ENCODE measurements around the gene B3GALT4.

The B3GALT4 gene

GRCh38 chr6:33251395-33252012, 25.4 kb upstream of the B3GALT4 start:
- H2AFZ ChIP-seq (ENCODE audit: low read length): no peak overlapping the region
- no peaks in the 10 kb centered on the region for H3K27me3 ChIP-seq (replicated peaks; ENCODE audit: insufficient read depth, low read length)
- no peak overlapping the region for H3K9ac ChIP-seq (ENCODE audit: low read length)
- H3K79me2 ChIP-seq (ENCODE audit: low read length): peaks cover 12% of the 10 kb centered on the region
- H3K36me3 ChIP-seq (replicated peaks; ENCODE audit: insufficient read depth, low read length): no peaks in the 10 kb centered on the region
- H3K27ac ChIP-seq (ENCODE audit: low read length): no peak overlapping the region
- no peaks in the 10 kb centered on the region for H3K9me2 ChIP-seq (replicated peaks; ENCODE audit: insufficient read depth, low read length)
- no peak for DNase-seq
- TF ChIP-seq CTCF (IDR thresholded peaks at IDR 0.05; ENCODE audit: low read length) (no peak; the same call in 1 of the 2 replicates), EZH2 (optimal IDR thresholded peaks at IDR 0.05; ENCODE audit: low read depth, low read length) (no peak), EZH2phosphoT487 (IDR thresholded peaks at IDR 0.05; ENCODE audit: low read length) (no peak)
- H4K20me1 ChIP-seq (ENCODE audit: insufficient read depth, low read length): no peaks in the 10 kb centered on the region
- no peaks in the 10 kb centered on the region for H3K9me3 ChIP-seq (replicated peaks; ENCODE audit: insufficient read depth, low read length)
- H3K4me1 ChIP-seq (ENCODE audit: low read length): peaks cover 10% of the 10 kb centered on the region
- H3K4me3 ChIP-seq (ENCODE audit: low read length): no peak overlapping the region
- no peak overlapping the region for H3K4me2 ChIP-seq (ENCODE audit: low read depth, low read length)
- H3F3A ChIP-seq (ENCODE audit: insufficient read depth, low read length): peaks cover 6% of the 10 kb centered on the region

GRCh38 chr6:33252759-33253158, 24.2 kb upstream of the B3GALT4 start:
- Histone ChIP-seq H3K4me2 (ENCODE audit: low read depth, low read length) (no peak overlapping the region), H3K4me3 (ENCODE audit: low read length) (no peak overlapping the region), H4K20me1 (ENCODE audit: insufficient read depth, low read length) (no peaks in the 10 kb centered on the region), H2AFZ (ENCODE audit: low read length) (no peak overlapping the region), H3K36me3 (replicated peaks; ENCODE audit: insufficient read depth, low read length) (no peaks in the 10 kb centered on the region), H3K79me2 (ENCODE audit: low read length) (peaks cover 12% of the 10 kb centered on the region), H3K9me2 (replicated peaks; ENCODE audit: insufficient read depth, low read length) (no peaks in the 10 kb centered on the region), H3K27me3 (replicated peaks; ENCODE audit: insufficient read depth, low read length) (no peaks in the 10 kb centered on the region), H3K9me3 (replicated peaks; ENCODE audit: insufficient read depth, low read length) (no peaks in the 10 kb centered on the region), H3F3A (ENCODE audit: insufficient read depth, low read length) (peaks cover 6% of the 10 kb centered on the region), H3K4me1 (ENCODE audit: low read length) (peaks cover 10% of the 10 kb centered on the region), H3K27ac (ENCODE audit: low read length) (no peak overlapping the region), H3K9ac (ENCODE audit: low read length) (no peak overlapping the region)
- TF ChIP-seq EZH2phosphoT487 (IDR thresholded peaks at IDR 0.05; ENCODE audit: low read length) (no peak), EZH2 (optimal IDR thresholded peaks at IDR 0.05; ENCODE audit: low read depth, low read length) (no peak), CTCF (IDR thresholded peaks at IDR 0.05; ENCODE audit: low read length) (no peak)
- DNase-seq: no peak

- H3K27ac ChIP-seq (ENCODE audit: low read length): no peak overlapping the region
- no peaks in the 10 kb centered on the region for H3K27me3 ChIP-seq (replicated peaks; ENCODE audit: insufficient read depth, low read length)
- no peak overlapping the region for H3K4me3 ChIP-seq (ENCODE audit: low read length)
- H3K36me3 ChIP-seq (replicated peaks; ENCODE audit: insufficient read depth, low read length): no peaks in the 10 kb centered on the region
- H3F3A ChIP-seq (ENCODE audit: insufficient read depth, low read length): no peaks in the 10 kb centered on the region; the same call in 1 of the 2 replicates
- H4K20me1 ChIP-seq (ENCODE audit: insufficient read depth, low read length): no peaks in the 10 kb centered on the region
- peaks cover 12% of the 10 kb centered on the region for H3K79me2 ChIP-seq (ENCODE audit: low read length)
- no peak overlapping the region for H2AFZ ChIP-seq (ENCODE audit: low read length)
- TF ChIP-seq CTCF (IDR thresholded peaks at IDR 0.05; ENCODE audit: low read length): no peak
- no peak for TF ChIP-seq EZH2 (optimal IDR thresholded peaks at IDR 0.05; ENCODE audit: low read depth, low read length)
- no peak for TF ChIP-seq EZH2phosphoT487 (IDR thresholded peaks at IDR 0.05; ENCODE audit: low read length)
- DNase-seq: no peak
- no peaks in the 10 kb centered on the region for H3K9me2 ChIP-seq (replicated peaks; ENCODE audit: insufficient read depth, low read length)
- no peak overlapping the region for H3K4me2 ChIP-seq (ENCODE audit: low read depth, low read length)
- H3K9ac ChIP-seq (ENCODE audit: low read length): no peak overlapping the region
- peaks cover 8% of the 10 kb centered on the region for H3K4me1 ChIP-seq (ENCODE audit: low read length)
- H3K9me3 ChIP-seq (replicated peaks; ENCODE audit: insufficient read depth, low read length): no peaks in the 10 kb centered on the region
Measured at GRCh38 chr6:33254591-33254990, 22.3 kb upstream of the B3GALT4 start.
